HUES64 (cell line): Measurements from ENCODE around the gene HAUS7.

Source experiments
- H3K27ac ChIP-seq: 2 replicates; pipeline ENCODE4 v1.7.0; 2013; ENCODE audit warnings: low read depth, low read length, inconsistent platforms
- H3K27me3 ChIP-seq: 2 replicates; pipeline ENCODE4 v1.6.1; 2013; ENCODE audit warnings: mild to moderate bottlenecking, low read length; ENCODE audit not compliant: insufficient read depth
- H3K36me3 ChIP-seq: 2 replicates; pipeline ENCODE4 v1.6.1; 2013; ENCODE audit warnings: mild to moderate bottlenecking, low read length; ENCODE audit not compliant: insufficient read depth
- H3K4me1 ChIP-seq: 2 replicates; pipeline ENCODE4 v1.6.1; 2013; ENCODE audit warnings: mild to moderate bottlenecking, low read length, moderate library complexity; ENCODE audit not compliant: insufficient read depth
- H3K4me3 ChIP-seq: 2 replicates; pipeline ENCODE4 v1.5.1; 2013; ENCODE audit warnings: mild to moderate bottlenecking, low read length, moderate library complexity
- H3K9ac ChIP-seq: 2 replicates; pipeline ENCODE4 v1.6.1; 2013; ENCODE audit warnings: mild to moderate bottlenecking, low read depth, low read length
- H3K9me3 ChIP-seq: 2 replicates; pipeline ENCODE4 v1.6.1; 2013; ENCODE audit warnings: low read depth, low read length; ENCODE audit not compliant: insufficient read depth
- WGBS: fragments of 150-250, 120-280 bp; methylation state at CpG from one replicate; pipeline ENCODE4 v1.1.7; 2013; ENCODE audit warnings: missing lambda C conversion rate; 5-methylcytosine and 5-hydroxymethylcytosine counted together

HAUS7 gene

GRCh38 chrX:153455571-153455970 lies 14.8 kb downstream of the HAUS7 start:
- Histone ChIP-seq H3K27ac (no peak overlapping the region), H3K4me1 (no peaks in the 10 kb centered on the region), H3K4me3 (no peak overlapping the region), H3K36me3 (peaks cover 14% of the 10 kb centered on the region; the same call in 1 of the 2 replicates), H3K9me3 (no peaks in the 10 kb centered on the region), H3K9ac (no peak overlapping the region), H3K27me3 (no peaks in the 10 kb centered on the region)
- 93% methylated on average over 16 of the region's 16 CpGs for WGBS

DNA sequence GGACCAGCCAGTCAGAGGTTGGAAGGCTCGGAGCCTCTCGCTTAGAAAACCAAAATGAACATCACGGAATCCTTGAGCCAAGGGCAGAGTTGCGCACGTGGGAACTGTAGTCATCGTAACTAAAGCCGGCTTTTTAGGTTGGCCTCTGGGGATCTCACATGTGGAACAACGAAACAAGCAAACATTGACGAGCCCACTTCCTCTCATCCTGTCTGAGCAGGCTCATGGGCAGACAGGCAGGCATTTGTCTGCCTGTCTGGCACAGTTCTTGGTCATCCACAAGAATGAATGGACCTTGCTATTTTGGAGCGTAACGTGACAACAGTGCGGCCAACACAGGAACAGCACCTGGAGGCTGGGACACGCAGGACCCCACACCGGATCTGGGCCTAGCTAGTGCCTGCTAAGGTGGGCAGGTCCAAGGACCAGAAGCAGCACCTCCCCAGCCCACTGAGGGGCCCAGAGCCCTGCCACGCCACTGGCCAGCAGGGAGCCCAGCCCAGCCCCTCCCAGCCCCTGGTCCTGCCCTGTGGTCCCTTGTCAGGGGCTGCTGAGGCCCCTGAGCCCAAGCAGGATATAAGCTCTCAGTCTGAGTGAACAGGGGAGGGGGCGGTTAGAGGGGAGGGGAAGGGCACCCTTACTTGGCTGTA lies 15.3 kb downstream of the HAUS7 start:
- no peak overlapping the region for H3K9ac ChIP-seq
- no peak overlapping the region for H3K4me3 ChIP-seq
- H3K4me1 ChIP-seq = no peaks in the 10 kb centered on the region
- H3K9me3 ChIP-seq = no peaks in the 10 kb centered on the region
- 91% methylated on average over 16 of the region's 16 CpGs for WGBS
- peaks cover 13% of the 10 kb centered on the region; the same call in 1 of the 2 replicates for H3K36me3 ChIP-seq
- no peak overlapping the region for H3K27ac ChIP-seq
- H3K27me3 ChIP-seq = no peaks in the 10 kb centered on the region

DNA sequence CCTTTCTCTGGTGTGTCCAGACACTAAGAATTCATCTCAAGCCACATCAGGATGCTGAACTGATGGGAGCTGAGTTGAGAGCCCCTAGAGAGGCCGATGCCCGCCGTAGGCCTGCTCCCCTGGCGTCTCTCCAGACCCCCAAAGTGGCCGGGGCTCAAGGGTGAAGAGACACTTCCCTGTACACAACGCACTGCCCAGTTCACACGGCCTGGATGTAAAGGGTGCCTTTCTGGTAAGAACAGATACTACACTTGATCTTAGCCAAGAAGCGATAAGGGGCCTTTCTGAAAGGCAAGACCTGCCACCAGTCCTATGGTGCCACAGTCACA lies 19.5 kb downstream of the HAUS7 start:
- Histone ChIP-seq H3K27ac (no peak overlapping the region), H3K36me3 (0 out of 2 replicates have a peak, but pooled peaks cover 10% of the 10 kb centered on the region), H3K4me1 (no peaks in the 10 kb centered on the region), H3K4me3 (no peak overlapping the region), H3K9ac (no peak overlapping the region), H3K27me3 (no peaks in the 10 kb centered on the region), H3K9me3 (no peaks in the 10 kb centered on the region)
- 95% methylated on average over 8 of the region's 8 CpGs for WGBS

DNA sequence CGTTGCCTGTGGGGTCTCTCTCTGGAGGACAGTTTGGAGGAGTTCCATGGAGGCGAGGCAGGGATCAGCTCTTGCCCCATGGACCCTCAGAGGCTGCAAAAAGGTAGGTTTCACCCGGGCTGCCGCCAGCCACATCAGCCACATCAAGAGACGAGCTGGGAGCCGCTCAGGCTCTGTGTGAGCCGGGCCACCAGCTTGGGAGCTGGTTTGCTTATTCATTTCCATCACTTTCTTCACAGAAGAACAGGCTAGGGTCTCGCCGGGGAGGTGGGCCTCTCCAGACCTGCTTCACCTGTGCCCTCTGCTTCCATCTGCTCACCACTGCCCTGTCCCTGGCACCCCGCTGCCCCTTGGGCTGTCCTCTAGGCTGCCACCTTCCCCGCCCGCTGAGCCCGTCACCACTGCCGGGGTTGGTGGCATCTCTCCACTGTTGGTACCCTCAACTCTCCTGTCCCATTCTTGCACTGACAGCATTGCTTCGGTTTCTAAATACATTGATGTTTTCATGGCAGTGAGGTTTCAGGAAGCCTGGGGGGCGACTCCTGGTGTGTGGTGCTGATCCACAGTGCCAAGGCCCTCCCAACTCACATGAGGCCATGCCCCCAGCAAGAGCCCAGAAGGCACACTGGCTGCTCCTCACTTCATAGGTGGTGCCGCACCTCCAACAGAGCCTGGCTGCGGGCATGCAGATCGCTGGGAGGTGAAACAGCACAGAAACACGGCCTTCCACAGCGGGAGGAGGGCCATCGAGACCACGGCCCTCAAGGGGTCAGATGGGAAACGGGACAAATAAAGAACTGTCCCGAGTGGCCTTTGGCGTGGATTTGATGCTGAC lies 20.0 kb downstream of the HAUS7 start:
- H3K4me3 ChIP-seq = no peak overlapping the region
- H3K36me3 ChIP-seq = 0 out of 2 replicates have a peak, but pooled peaks cover 10% of the 10 kb centered on the region
- H3K4me1 ChIP-seq = no peaks in the 10 kb centered on the region
- 96% methylated on average over 26 of the region's 26 CpGs for WGBS
- no peak overlapping the region for H3K9ac ChIP-seq
- H3K27me3 ChIP-seq = no peaks in the 10 kb centered on the region
- no peaks in the 10 kb centered on the region for H3K9me3 ChIP-seq
- no peak overlapping the region for H3K27ac ChIP-seq

DNA sequence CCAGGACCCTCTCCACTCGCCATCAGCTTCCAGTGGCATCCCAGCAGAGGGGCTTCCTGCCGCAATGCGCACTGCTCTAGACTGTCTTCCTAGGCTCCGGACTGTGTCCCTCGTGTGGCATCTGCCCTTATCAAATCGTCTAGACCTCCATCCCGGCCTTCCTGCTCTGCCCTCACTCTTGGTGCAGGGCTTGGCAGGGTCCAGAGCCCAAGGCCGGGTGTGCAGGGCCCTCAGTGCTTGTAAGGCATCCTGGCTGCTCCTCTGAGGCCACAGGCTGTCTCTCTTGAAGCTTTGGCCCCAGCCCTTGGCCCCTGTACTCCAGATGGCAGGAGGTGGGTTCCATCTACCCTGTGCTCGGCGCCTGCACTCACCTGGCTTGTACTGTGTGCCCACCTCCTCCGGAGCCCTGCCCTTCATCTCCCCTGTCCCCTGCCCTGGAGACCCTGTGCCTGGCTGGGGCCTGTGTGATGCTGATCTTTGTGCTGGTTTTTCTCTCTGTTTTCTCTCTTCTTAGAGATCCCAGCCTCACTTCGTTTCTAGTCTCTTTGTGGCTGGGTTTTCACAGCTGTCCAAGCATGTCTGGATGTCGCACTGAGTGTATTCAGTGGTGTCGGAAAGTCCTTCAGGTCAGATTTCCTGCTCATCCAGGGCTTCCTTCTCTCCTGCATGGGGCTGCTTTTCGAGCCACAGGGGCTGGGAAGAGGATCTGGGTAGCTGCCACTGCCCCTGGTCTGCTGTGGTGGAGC lies 20.8 kb downstream of the HAUS7 start:
- 93% methylated on average over 15 of the region's 15 CpGs for WGBS
- Histone ChIP-seq H3K27me3 (no peaks in the 10 kb centered on the region), H3K4me3 (no peak overlapping the region), H3K4me1 (no peaks in the 10 kb centered on the region), H3K9ac (no peak overlapping the region), H3K27ac (no peak overlapping the region), H3K36me3 (0 out of 2 replicates have a peak, but pooled peaks cover 6% of the 10 kb centered on the region), H3K9me3 (no peaks in the 10 kb centered on the region)

GRCh38 chrX:153448556-153449367 lies 21.6 kb downstream of the HAUS7 start:
- no peak overlapping the region for H3K4me3 ChIP-seq

GRCh38 chrX:153447581-153447960 lies 22.8 kb downstream of the HAUS7 start:
- no peaks in the 10 kb centered on the region for H3K9me3 ChIP-seq
- 0 out of 2 replicates have a peak, but pooled peaks cover 4% of the 10 kb centered on the region for H3K36me3 ChIP-seq
- H3K9ac ChIP-seq = no peak overlapping the region
- H3K27ac ChIP-seq = no peak overlapping the region
- H3K27me3 ChIP-seq = no peaks in the 10 kb centered on the region
- WGBS = 95% methylated on average over 7 of the region's 8 CpGs
- H3K4me3 ChIP-seq = no peak overlapping the region
- no peaks in the 10 kb centered on the region for H3K4me1 ChIP-seq

More at GRCh38 chrX:153448556-153449367, 21.6 kb downstream of the HAUS7 start:
- WGBS = 96% methylated on average over 20 of the region's 21 CpGs
- H3K4me1 ChIP-seq = no peaks in the 10 kb centered on the region
- 0 out of 2 replicates have a peak, but pooled peaks cover 4% of the 10 kb centered on the region for H3K36me3 ChIP-seq
- H3K27ac ChIP-seq = no peak overlapping the region
- H3K9me3 ChIP-seq = no peaks in the 10 kb centered on the region
- no peaks in the 10 kb centered on the region for H3K27me3 ChIP-seq
- H3K9ac ChIP-seq = no peak overlapping the region

DNA sequence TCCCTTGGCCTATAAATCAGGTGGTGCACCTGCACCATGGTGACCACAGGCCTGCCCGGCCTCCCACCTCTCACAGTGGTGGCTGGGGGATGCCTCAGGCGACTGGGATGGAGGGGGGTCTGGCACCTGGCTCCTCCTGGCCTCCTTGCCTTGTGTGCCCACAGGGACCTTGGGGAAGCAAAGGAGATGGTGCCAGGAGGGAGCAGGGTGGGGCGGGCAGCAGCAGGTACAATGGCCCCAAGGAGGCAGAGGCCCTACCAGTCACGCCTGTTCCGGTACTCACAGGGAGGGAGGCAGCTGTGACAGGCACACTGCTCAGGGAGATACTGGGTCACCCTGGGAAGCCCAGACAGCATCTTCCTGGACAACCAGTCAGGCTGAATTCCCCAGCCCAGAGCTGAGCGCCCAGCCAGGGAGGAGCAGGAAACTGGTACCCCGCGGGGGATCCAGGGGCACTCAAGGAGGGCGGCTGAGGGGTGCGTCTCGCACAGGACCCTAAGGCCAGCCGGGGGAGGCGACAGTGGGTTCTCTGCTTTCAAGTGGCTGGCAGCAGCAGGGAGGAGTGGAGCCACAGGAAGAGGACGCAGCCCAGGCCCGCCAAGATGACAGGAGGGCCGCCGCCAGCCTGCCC lies 23.3 kb downstream of the HAUS7 start:
- Histone ChIP-seq H3K4me3 (no peak overlapping the region), H3K27me3 (no peaks in the 10 kb centered on the region), H3K36me3 (0 out of 2 replicates have a peak, but pooled peaks cover 4% of the 10 kb centered on the region), H3K4me1 (no peaks in the 10 kb centered on the region), H3K27ac (no peak overlapping the region), H3K9me3 (no peaks in the 10 kb centered on the region), H3K9ac (no peak overlapping the region)
- WGBS = 94% methylated on average over 17 of the region's 17 CpGs

GRCh38 chrX:153446636-153446936 lies 23.8 kb downstream of the HAUS7 start:
- Histone ChIP-seq H3K9me3 (no peaks in the 10 kb centered on the region), H3K36me3 (0 out of 2 replicates have a peak, but pooled peaks cover 2% of the 10 kb centered on the region), H3K9ac (no peak overlapping the region), H3K4me3 (no peak overlapping the region), H3K4me1 (no peaks in the 10 kb centered on the region), H3K27ac (no peak overlapping the region), H3K27me3 (no peaks in the 10 kb centered on the region)
- 94% methylated on average over 10 of the region's 10 CpGs for whole genome bisulfite sequencing

- Histone ChIP-seq H3K4me1 (no peaks in the 10 kb centered on the region), H3K4me3 (no peak within 1 kb of the TSS), H3K9ac (no peak within 1 kb of the TSS), H3K27ac (no peak within 1 kb of the TSS), H3K9me3 (no peaks in the 10 kb centered on the region), H3K27me3 (no peaks in the 10 kb centered on the region), H3K36me3 (no peaks in the 10 kb centered on the region)
- WGBS = 92% methylated on average over 30 of the region's 30 CpGs
These were observed 24.3 kb downstream of the HAUS7 start, which contains the start of gene TREX2 for GRCh38 chrX:153445856-153446635. Gene TREX2, minus strand, starts transcription at chrX:153446056. Its CDS starts 626 bp downstream, at chrX:153445430.
